ENCODE data around the gene CPTP. TPM values are rescaled to one million over a fixed set of nuclear protein-coding genes. Genes with fewer than 3 reads are reported as not detected.

CPTP gene
- total RNA-seq, 1 donor from 2014 or later = 20.4 TPM

DNA sequence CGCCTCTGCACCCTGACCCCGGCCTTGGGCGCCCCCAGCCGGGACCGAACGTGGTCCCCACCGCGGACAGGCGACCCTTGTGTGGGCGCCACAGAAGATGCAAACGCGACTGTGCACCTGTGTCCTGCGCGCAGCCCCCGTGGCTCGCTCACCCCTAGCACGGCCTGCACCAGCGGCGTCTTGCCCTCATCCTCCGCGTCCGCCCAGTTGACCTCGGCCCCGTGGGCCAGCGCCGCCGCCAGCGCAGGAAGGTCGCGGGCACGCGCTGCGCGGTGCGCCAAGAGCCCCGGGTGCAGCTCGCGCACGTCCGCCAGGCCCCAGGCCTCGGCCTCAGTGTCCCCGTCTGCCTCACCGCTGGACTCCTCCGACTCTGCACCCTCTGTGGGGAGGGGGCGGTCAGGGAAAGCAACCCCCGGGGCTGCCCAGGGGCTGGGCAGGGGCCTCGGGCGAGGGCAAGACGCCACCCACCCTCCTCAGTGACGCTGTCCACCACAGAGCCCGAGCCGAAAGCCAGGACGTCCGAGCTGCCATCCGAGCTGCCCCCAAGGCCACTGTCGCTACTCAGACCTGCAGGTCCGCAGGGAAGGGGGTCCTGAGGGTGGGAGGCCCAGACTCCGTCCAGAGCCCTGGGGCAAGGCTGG lies 30.2 kb upstream of the CPTP start:
- no peaks in the 10 kb centered on the region for H3K36me3 ChIP-seq
- DNase-seq (no peak), ATAC-seq (no peak)
- no peak overlapping the region for H3K4me3 ChIP-seq
- H3K27ac ChIP-seq = no peak overlapping the region
- intact Hi-C loops (cut with DNase I) = no loop called here
- H3K9me3 ChIP-seq = no peaks in the 10 kb centered on the region
- no peaks in the 10 kb centered on the region for H3K4me1 ChIP-seq
- H3K27me3 ChIP-seq = no peaks in the 10 kb centered on the region
- TF ChIP-seq, protein P1, sequence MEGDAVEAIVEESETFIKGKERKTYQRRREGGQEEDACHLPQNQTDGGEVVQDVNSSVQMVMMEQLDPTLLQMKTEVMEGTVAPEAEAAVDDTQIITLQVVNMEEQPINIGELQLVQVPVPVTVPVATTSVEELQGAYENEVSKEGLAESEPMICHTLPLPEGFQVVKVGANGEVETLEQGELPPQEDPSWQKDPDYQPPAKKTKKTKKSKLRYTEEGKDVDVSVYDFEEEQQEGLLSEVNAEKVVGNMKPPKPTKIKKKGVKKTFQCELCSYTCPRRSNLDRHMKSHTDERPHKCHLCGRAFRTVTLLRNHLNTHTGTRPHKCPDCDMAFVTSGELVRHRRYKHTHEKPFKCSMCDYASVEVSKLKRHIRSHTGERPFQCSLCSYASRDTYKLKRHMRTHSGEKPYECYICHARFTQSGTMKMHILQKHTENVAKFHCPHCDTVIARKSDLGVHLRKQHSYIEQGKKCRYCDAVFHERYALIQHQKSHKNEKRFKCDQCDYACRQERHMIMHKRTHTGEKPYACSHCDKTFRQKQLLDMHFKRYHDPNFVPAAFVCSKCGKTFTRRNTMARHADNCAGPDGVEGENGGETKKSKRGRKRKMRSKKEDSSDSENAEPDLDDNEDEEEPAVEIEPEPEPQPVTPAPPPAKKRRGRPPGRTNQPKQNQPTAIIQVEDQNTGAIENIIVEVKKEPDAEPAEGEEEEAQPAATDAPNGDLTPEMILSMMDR (IDR thresholded peaks at IDR 0.05) = no peak

DNA sequence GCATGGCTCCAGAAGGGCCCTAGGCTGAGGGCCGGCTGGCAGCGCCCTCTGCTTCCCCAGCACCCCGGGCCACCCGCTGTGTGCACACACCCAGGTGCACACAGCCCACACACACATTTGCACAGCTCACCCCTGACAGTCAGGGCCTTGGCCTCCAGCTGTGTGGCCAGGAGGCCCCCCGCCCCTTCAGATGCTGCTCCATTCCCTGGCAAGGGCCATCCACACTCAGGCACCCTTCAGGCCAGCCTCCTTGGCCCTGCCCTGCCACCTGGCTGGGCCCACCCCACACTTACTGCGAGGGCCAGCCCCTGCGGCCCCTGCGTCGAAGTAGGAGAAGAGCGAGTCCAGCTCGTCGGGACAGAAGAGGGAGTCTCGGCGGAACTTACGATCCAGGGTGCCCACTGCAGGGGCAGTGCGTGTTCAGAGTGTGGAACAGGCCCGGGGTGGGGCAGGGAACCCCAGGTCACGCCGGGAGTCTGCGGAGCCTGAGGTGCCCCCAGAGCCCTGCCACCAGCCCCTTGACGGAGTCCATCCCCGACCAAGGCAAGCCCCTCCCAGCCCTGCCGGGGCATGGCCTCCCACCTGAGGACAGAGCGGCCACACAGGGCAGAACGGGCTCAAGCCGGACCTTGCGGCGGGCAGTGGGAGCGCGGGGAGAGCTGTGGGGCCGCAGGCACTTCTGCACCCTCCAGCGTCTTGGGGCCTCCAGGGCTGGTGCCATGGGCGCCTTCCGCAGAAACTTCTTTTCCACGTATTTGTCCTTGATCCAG lies 29.3 kb upstream of the CPTP start:
- Histone ChIP-seq H3K9me3 (no peaks in the 10 kb centered on the region), H3K36me3 (no peaks in the 10 kb centered on the region), H3K27ac (no peak overlapping the region), H3K4me1 (no peaks in the 10 kb centered on the region), H3K27me3 (no peaks in the 10 kb centered on the region), H3K4me3 (no peak overlapping the region)
- ATAC-seq = no peak
- TF ChIP-seq, protein P1 (IDR thresholded peaks at IDR 0.05) = no peak
- intact Hi-C loops (cut with DNase I) = no loop called here
- DNase-seq = no peak

DNA sequence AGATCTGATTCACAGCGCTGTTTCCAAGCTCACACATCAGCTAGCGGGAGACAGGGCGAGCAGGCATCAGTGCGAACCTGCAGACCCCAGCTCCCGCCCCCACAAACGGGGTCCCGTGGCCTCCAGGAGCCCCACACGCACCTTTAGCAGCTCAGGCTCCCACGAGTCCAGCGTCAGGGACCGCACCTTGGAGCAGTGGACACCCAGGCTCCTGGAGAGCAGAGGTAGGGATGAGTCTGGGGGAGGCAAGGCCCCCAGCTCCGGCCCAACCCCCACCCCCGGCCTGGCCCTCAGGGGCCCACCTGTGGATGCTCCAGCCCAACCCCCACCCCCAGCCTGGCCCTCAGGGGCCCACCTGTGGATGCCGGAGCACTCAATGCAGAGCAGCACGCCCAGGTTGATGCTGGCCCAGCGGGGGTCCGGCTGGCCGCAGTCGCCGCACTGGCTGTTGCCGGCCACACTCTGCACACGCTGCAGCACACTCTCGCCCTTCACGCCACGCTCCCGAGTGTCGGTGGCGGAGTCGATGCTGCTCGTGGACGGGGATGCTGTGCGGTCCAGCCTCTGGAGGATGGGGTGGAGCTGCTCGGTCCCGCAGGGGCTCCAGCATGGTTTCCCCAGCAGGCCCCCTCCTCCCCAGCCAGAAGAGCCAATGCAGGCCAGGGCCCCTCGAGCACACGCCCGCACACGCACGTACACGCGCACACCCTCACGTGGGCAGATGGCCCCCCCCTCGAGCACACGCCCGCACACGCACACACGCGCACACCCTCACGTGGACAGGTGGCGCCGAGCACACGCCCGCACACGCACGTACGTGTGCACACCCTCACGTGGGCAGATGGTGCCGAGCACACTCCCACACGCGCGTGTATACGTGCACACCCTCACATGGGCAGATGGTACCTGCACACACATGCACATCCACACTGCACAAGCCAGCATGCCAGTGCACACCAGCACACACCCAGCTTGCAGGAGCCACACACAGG lies 28.2 kb upstream of the CPTP start:
- ATAC-seq = no peak
- Histone ChIP-seq H3K9me3 (no peaks in the 10 kb centered on the region), H3K4me1 (no peaks in the 10 kb centered on the region), H3K27ac (no peak overlapping the region), H3K27me3 (no peaks in the 10 kb centered on the region), H3K36me3 (no peaks in the 10 kb centered on the region), H3K4me3 (no peak overlapping the region)
- TF ChIP-seq, protein P1 (IDR thresholded peaks at IDR 0.05) = no peak
- DNase-seq = no peak
- intact Hi-C loops (cut with DNase I) = no loop called here

DNA sequence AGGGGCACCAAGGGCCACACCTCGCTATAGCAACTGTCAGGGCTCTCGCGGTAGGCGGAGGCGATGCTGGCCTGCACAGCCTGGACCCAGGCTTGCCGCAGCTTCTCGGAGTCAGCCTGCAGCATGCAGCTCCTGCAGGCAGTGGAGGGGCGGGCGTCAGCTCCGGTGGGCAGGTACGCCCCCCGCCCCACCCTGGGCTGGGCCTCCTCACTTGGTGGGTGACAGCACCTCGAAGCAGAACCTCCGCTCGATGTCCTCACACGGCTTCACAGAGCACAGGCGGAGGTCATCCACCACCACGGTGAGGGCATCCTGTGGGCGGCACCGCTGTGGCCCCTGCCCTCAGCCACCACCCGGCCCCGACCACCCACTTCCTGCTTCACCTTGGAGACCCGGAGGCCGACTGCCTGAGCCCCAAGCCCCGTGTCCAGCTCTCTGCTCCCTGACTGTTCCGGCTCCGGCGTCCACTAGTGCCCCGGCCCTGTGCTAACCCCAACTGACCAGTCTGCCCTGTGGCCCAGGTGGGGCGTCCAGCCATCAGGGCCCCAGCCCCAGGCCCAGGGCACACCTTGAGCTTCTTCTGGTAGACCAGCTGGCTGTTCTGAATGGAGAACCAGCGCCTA lies 26.7 kb upstream of the CPTP start:
- no peaks in the 10 kb centered on the region for H3K27me3 ChIP-seq
- no peak overlapping the region for H3K4me3 ChIP-seq
- TF ChIP-seq, protein P1 (IDR thresholded peaks at IDR 0.05) = no peak
- intact Hi-C loops (cut with DNase I) = no loop called here
- no peaks in the 10 kb centered on the region for H3K9me3 ChIP-seq
- DNase-seq (no peak), ATAC-seq (no peak)
- H3K36me3 ChIP-seq = no peaks in the 10 kb centered on the region
- no peaks in the 10 kb centered on the region for H3K4me1 ChIP-seq
- no peak overlapping the region for H3K27ac ChIP-seq

Data from upper lobe of right lung (tissue), 1 donor.